ENCODE measurements around the gene TRA2A.
A peak's percentile ranks its signal among the peaks of the same experiment; 100 is the strongest.

Gene TRA2A

GRCh38 chr7:23547662-23548061 is 15.9 kb upstream of the TRA2A start:
- H3K4me2 ChIP-seq (ENCODE audit: low read depth, low read length, poor library complexity, severe bottlenecking) = no peak overlapping the region
- no peak overlapping the region for H2AFZ ChIP-seq (ENCODE audit: low read depth, low read length, severe bottlenecking)

DNA sequence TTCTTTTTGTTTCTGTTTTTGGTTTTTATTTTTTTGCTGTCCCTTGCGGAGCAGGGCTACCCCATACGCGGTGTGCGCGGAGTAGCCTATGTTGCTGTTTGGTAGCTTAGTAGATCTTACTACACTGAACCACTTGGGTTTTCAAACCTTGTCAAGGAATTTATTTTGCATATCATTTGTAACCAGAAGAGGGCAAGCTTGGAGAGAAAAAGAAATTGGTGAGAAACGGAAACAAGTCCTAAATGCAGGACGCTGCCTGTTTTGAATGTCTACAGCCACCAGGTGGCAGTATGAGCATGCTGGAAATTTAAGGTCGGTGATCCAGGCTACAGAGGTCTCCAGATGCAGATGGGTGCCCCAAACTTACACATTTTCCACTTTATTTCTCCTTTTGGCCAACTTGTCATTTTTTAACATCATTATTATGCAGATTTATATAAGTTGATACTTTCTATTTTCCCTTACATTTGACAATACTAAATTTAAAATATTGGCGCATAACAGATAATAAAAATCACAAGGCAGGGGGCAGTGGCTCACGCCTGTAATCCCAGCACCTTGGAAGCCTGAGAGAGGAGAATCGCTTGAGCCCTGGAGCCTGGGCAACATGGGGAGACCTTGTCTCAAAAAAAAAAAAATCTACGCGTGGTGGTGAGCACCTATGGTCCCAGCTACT is 15.3 kb upstream of the TRA2A start:
- H3K79me2 ChIP-seq (ENCODE audit: insufficient read depth, low read length) = no peaks in the 10 kb centered on the region
- no peak overlapping the region for H3K9ac ChIP-seq (ENCODE audit: low read length)
- H2AFZ ChIP-seq (ENCODE audit: low read depth, low read length, severe bottlenecking) = no peak overlapping the region
- peaks cover 10% of the 10 kb centered on the region; the same call in 1 of the 2 replicates for H3F3A ChIP-seq (ENCODE audit: insufficient read depth)
- no peak overlapping the region for H3K4me3 ChIP-seq (ENCODE audit: insufficient read depth, low read length, poor library complexity, severe bottlenecking)
- TF ChIP-seq EZH2phosphoT487 (conservative IDR thresholded peaks at IDR 0.05; ENCODE audit: low read length) (no peak), CTCF (IDR thresholded peaks at IDR 0.05; ENCODE audit: insufficient read depth, low read length, poor library complexity, severe bottlenecking) (peak; percentile 100)
- no peak overlapping the region for H3K27ac ChIP-seq (ENCODE audit: low read depth, low read length)
- H3K36me3 ChIP-seq (ENCODE audit: low read length) = no peaks in the 10 kb centered on the region
- no peaks in the 10 kb centered on the region for H3K9me2 ChIP-seq (replicated peaks; ENCODE audit: insufficient read depth, low read length)
- peak overlapping the region; percentile 42 for H3K4me2 ChIP-seq (ENCODE audit: low read depth, low read length, poor library complexity, severe bottlenecking)
- no peaks in the 10 kb centered on the region for H4K20me1 ChIP-seq (ENCODE audit: low read depth, low read length)
- H3K27me3 ChIP-seq (ENCODE audit: low read length) = 0 out of 2 replicates have a peak, but pooled peaks cover 3% of the 10 kb centered on the region
- no peaks in the 10 kb centered on the region for H3K9me3 ChIP-seq (ENCODE audit: insufficient read depth, low read length)

More at GRCh38 chr7:23547662-23548061, 15.9 kb upstream of the TRA2A start:
- Histone ChIP-seq H3K4me3 (ENCODE audit: insufficient read depth, low read length, poor library complexity, severe bottlenecking) (no peak overlapping the region), H3K36me3 (ENCODE audit: low read length) (no peaks in the 10 kb centered on the region), H4K20me1 (ENCODE audit: low read depth, low read length) (no peaks in the 10 kb centered on the region), H3K9me3 (ENCODE audit: insufficient read depth, low read length) (no peaks in the 10 kb centered on the region), H3K79me2 (ENCODE audit: insufficient read depth, low read length) (no peaks in the 10 kb centered on the region), H3F3A (ENCODE audit: insufficient read depth) (peaks cover 10% of the 10 kb centered on the region; the same call in 1 of the 2 replicates), H3K9me2 (replicated peaks; ENCODE audit: insufficient read depth, low read length) (no peaks in the 10 kb centered on the region), H3K27me3 (ENCODE audit: low read length) (0 out of 2 replicates have a peak, but pooled peaks cover 3% of the 10 kb centered on the region), H3K27ac (ENCODE audit: low read depth, low read length) (no peak overlapping the region), H3K9ac (ENCODE audit: low read length) (no peak overlapping the region)
- TF ChIP-seq EZH2phosphoT487 (conservative IDR thresholded peaks at IDR 0.05; ENCODE audit: low read length) (no peak), CTCF (IDR thresholded peaks at IDR 0.05; ENCODE audit: insufficient read depth, low read length, poor library complexity, severe bottlenecking) (no peak)

- H3F3A ChIP-seq (ENCODE audit: insufficient read depth) = peaks cover 10% of the 10 kb centered on the region; the same call in 1 of the 2 replicates
- no peak overlapping the region for H3K4me2 ChIP-seq (ENCODE audit: low read depth, low read length, poor library complexity, severe bottlenecking)
- H3K36me3 ChIP-seq (ENCODE audit: low read length) = no peaks in the 10 kb centered on the region
- no peak overlapping the region for H3K27ac ChIP-seq (ENCODE audit: low read depth, low read length)
- TF ChIP-seq CTCF (IDR thresholded peaks at IDR 0.05; ENCODE audit: insufficient read depth, low read length, poor library complexity, severe bottlenecking) (no peak), EZH2phosphoT487 (conservative IDR thresholded peaks at IDR 0.05; ENCODE audit: low read length) (no peak)
- H2AFZ ChIP-seq (ENCODE audit: low read depth, low read length, severe bottlenecking) = no peak overlapping the region
- H3K9ac ChIP-seq (ENCODE audit: low read length) = no peak overlapping the region
- H4K20me1 ChIP-seq (ENCODE audit: low read depth, low read length) = no peaks in the 10 kb centered on the region
- no peaks in the 10 kb centered on the region for H3K9me3 ChIP-seq (ENCODE audit: insufficient read depth, low read length)
- no peaks in the 10 kb centered on the region for H3K27me3 ChIP-seq (ENCODE audit: low read length)
- no peak overlapping the region for H3K4me3 ChIP-seq (ENCODE audit: insufficient read depth, low read length, poor library complexity, severe bottlenecking)
- no peaks in the 10 kb centered on the region for H3K79me2 ChIP-seq (ENCODE audit: insufficient read depth, low read length)
- no peaks in the 10 kb centered on the region for H3K9me2 ChIP-seq (replicated peaks; ENCODE audit: insufficient read depth, low read length)
Observed at GRCh38 chr7:23545493-23545892, 13.7 kb upstream of the TRA2A start.

All from SU-DHL-6 (cell line).